Measurements from ENCODE around the gene NFIB.

DNA sequence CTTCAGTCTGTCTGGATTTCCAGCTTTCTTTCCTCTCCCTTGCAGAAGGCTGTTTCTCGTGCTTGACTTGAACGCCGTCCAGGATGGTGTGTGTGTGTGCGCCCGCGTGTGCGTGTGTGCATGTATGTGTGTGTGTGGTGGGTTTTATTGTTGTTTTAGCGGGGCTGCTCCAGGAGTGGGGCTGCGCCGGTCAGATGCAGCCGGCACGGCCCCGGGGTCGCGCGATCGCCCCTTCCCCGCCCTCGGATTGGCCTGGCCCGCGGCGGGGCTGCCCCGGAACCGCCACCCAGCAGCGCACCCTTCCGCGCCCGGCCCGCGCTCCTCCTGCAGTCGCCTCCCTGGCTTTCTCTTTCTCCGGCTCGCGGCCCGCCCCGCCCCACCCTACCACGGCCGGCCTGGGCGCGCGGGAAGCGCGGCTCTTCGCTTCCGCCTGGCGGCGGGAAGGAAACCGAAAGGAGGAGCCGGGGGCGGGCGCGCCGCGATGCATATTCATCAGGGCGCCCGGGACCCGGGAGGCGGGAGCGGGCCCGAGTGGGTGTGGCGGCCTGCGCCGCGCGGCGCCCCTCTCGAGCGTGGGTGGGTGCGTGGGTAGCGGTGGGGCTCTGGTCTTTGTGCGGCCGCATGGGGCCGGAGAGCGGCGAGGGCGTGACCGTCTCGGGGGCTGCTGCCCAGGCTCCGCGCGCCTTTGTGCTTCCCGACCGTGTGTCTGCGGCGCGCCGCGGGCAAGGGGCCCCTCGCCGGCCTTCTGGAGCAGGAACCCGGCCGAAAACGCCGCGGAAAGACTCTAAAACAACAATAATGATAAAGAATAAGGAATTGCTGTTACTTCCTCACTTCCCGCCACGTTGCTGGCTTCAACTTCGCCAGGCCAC, 8.5 kb upstream of the NFIB start:
- TF ChIP-seq POLR2A (IDR thresholded peaks at IDR 0.05) (peak; percentile 60), POLR2AphosphoS5 (IDR thresholded peaks at IDR 0.05) (peak; percentile 57 to 76 (median 71)), EP300 (IDR thresholded peaks at IDR 0.05; ENCODE audit: low read depth) (no peak)
- TF ChIP-seq, protein P1, sequence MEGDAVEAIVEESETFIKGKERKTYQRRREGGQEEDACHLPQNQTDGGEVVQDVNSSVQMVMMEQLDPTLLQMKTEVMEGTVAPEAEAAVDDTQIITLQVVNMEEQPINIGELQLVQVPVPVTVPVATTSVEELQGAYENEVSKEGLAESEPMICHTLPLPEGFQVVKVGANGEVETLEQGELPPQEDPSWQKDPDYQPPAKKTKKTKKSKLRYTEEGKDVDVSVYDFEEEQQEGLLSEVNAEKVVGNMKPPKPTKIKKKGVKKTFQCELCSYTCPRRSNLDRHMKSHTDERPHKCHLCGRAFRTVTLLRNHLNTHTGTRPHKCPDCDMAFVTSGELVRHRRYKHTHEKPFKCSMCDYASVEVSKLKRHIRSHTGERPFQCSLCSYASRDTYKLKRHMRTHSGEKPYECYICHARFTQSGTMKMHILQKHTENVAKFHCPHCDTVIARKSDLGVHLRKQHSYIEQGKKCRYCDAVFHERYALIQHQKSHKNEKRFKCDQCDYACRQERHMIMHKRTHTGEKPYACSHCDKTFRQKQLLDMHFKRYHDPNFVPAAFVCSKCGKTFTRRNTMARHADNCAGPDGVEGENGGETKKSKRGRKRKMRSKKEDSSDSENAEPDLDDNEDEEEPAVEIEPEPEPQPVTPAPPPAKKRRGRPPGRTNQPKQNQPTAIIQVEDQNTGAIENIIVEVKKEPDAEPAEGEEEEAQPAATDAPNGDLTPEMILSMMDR (IDR thresholded peaks at IDR 0.05): peak in 4 of 5 experiments; percentile 54 to 76 (median 60)
